SW480 (cell line): ENCODE measurements around the gene SMC4.
A peak's percentile ranks its signal among the peaks of the same experiment; 100 is the strongest.
"Not testable (repeated sequence)": the region's sequence is repeated elsewhere in the genome, so short reads cannot be mapped to it uniquely, and the experiment has no call there.

ENCODE experiments used
- DNase-seq: peaks from one replicate; pipeline ENCODE4 v3.0.0-alpha.2; 2016; ENCODE audit warnings: low spot score

SMC4 gene

GRCh38 chr3:160399125-160400029, at the start of gene SMC4, which contains the start of gene IFT80:
TSS of gene SMC4 (plus strand) at chr3:160399650. CDS start at chr3:160400827, 1,177 bp downstream.
TSS of gene IFT80 (minus strand) at chr3:160399225. CDS start at chr3:160384600, 14,625 bp downstream.
- DNase-seq, result peak; percentile 97

- no peak for DNase-seq
Measured at GRCh38 chr3:160355826-160356225, 43.6 kb upstream of the SMC4 start.

GRCh38 chr3:160362896-160363295, 36.6 kb upstream of the SMC4 start:
- not testable (repeated sequence) for DNase-seq

- DNase-seq, result no peak
Measured at GRCh38 chr3:160365869-160366522, 33.5 kb upstream of the SMC4 start.

GRCh38 chr3:160368804-160369203, 30.6 kb upstream of the SMC4 start:
- DNase-seq, result no peak

GRCh38 chr3:160369784-160370183, 29.7 kb upstream of the SMC4 start:
- DNase-seq, result no peak

- no peak for DNase-seq
Measured at GRCh38 chr3:160370987-160371857, 28.2 kb upstream of the SMC4 start.

GRCh38 chr3:160372780-160373179, 26.7 kb upstream of the SMC4 start:
- DNase-seq, result no peak

GRCh38 chr3:160373655-160374054, 25.8 kb upstream of the SMC4 start:
- DNase-seq, result no peak

GRCh38 chr3:160374472-160374871, 25.0 kb upstream of the SMC4 start:
- no peak for DNase-seq

- no peak for DNase-seq
Measured at GRCh38 chr3:160374925-160375324, 24.5 kb upstream of the SMC4 start.

- DNase-seq, result no peak
Measured at GRCh38 chr3:160376681-160377080, 22.8 kb upstream of the SMC4 start.

GRCh38 chr3:160378331-160379109, 20.9 kb upstream of the SMC4 start:
- DNase-seq, result no peak

- DNase-seq, result no peak
Measured at GRCh38 chr3:160379628-160380214, 19.7 kb upstream of the SMC4 start.

- no peak for DNase-seq
Measured at GRCh38 chr3:160381470-160381869, 18.0 kb upstream of the SMC4 start.

GRCh38 chr3:160384639-160385318, 14.7 kb upstream of the SMC4 start:
- DNase-seq, result no peak

GRCh38 chr3:160390565-160391138, 8.8 kb upstream of the SMC4 start:
- DNase-seq, result no peak

- no peak for DNase-seq
Measured at GRCh38 chr3:160392798-160393197, 6.7 kb upstream of the SMC4 start.

- no peak for DNase-seq
Measured at GRCh38 chr3:160393346-160394008, 6.0 kb upstream of the SMC4 start.

- no peak for DNase-seq
Measured at GRCh38 chr3:160394009-160394392, 5.4 kb upstream of the SMC4 start.
